Body of pancreas (tissue), 4 donors: ENCODE measurements around the gene C1RL. TPM values are rescaled to one million over a fixed set of nuclear protein-coding genes. Genes with fewer than 3 reads are reported as not detected.

ENCODE experiments used
- ATAC-seq: fragments of 150-250 bp; one replicate; pipeline ENCODE4 v1.9.1; 2016
- DNase-seq, 4 donors: peaks; one replicate each; pipeline ENCODE4 v3.0.0-alpha.2; 2019
- H3K27ac ChIP-seq, 4 donors: fragments of 200-600 bp; sonication (generic); 1 replicate in 3 of 4; 2 replicates in 1 of 4; pipeline versions ENCODE4 v1.5.1 to v1.6.1; 2016 to 2019; ENCODE audit warnings: mild to moderate bottlenecking in 1 of 4, mixed read lengths in 1 of 4, moderate library complexity in 1 of 4
- H3K27me3 ChIP-seq, 2 donors: fragments of 200-600 bp; sonication (generic); one replicate each; pipeline ENCODE4 v1.6.0; 2016; ENCODE audit warnings: mild to moderate bottlenecking in 1 of 2
- H3K36me3 ChIP-seq, 2 donors: fragments of 200-600 bp; sonication (generic); replicated peaks in 1 of 2; 2 replicates each; pipeline ENCODE4 v1.5.1; 2016; ENCODE audit warnings: low read depth in 2 of 2; ENCODE audit not compliant: insufficient read depth in 1 of 2
- H3K4me1 ChIP-seq: fragments of 200-600 bp; sonication (generic); one replicate; pipeline ENCODE4 v1.6.0; 2016
- H3K4me3 ChIP-seq, 2 donors: fragments of 200-600 bp; sonication (generic); 1 replicate in 1 of 2; 2 replicates in 1 of 2; pipeline ENCODE4 v1.5.1; 2016 to 2019
- H3K9me3 ChIP-seq, 3 donors: fragments of 200-600 bp; sonication (generic); 1 replicate in 2 of 3; 2 replicates in 1 of 3; pipeline ENCODE4 v1.5.1; 2016
- POLR2A ChIP-seq, 3 donors: fragments of 450-650 bp; IDR thresholded peaks; one replicate each; pipeline ENCODE4 v1.6.1; 2016; ENCODE audit warnings: antibody characterized with exemption in 3 of 3, mild to moderate bottlenecking in 2 of 3
- WGBS, 2 donors: methylation state at CpG; one replicate each; pipeline ENCODE4 v1.1.5; 2017; 5-methylcytosine and 5-hydroxymethylcytosine counted together
- intact Hi-C: fragments of 100-400 bp; cut with DNase I; formaldehyde crosslinking; loops from one replicate; pipeline ENCODE4 v1.15.1; 2023
- total RNA-seq, 2 donors: library from RNA; depleted of rRNA; stranded (reverse); fragments of >200 nt; gene quantifications; one replicate each; pipeline ENCODE4 v1.1.0, GENCODE V29; 2016
- TF ChIP-seq, protein P1 (sequence below), 7 experiments: fragments of 450-650 bp in 4 of 7; fragments of 200-600 bp in 3 of 7; sonication (generic) in 3 of 7; IDR thresholded peaks; one replicate each; pipeline ENCODE4 v1.5.1; 2016 to 2019; ENCODE audit warnings: antibody characterized with exemption in 7 of 7

C1RL gene
- total RNA-seq, 2 donors from 2014 or later, result 64.6 to 99.6 TPM

DNA sequence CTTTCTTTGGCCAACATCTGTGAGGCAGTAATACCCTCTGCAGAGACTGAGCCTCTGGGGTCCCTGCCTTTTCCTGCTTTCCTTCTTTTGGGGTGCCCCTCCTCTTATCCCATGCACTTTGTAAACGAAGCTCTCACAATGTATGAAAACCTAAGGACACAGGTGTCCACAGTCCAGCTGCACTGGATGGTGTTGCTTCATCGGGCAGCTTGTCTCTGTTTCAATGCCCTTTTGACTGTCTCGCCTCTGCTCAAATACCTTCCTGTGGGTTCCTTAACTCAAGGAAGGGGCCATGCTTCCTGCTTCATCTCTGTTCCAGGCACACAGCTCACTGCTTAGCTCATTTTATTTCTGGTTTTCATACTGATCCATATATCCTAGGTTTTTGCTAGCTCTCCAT lies 6.4 kb downstream of the C1RL start:
- Histone ChIP-seq H3K27ac (no peak overlapping the region), H3K27me3 (no peaks in the 10 kb centered on the region), H3K9me3 (no peaks in the 10 kb centered on the region), H3K36me3 (peaks cover 4 to 9% of the 10 kb centered on the region in 2 donors), H3K4me3 (no peak overlapping the region), H3K4me1 (peaks cover 23% of the 10 kb centered on the region)
- no peak for DNase-seq
- TF ChIP-seq, protein P1, sequence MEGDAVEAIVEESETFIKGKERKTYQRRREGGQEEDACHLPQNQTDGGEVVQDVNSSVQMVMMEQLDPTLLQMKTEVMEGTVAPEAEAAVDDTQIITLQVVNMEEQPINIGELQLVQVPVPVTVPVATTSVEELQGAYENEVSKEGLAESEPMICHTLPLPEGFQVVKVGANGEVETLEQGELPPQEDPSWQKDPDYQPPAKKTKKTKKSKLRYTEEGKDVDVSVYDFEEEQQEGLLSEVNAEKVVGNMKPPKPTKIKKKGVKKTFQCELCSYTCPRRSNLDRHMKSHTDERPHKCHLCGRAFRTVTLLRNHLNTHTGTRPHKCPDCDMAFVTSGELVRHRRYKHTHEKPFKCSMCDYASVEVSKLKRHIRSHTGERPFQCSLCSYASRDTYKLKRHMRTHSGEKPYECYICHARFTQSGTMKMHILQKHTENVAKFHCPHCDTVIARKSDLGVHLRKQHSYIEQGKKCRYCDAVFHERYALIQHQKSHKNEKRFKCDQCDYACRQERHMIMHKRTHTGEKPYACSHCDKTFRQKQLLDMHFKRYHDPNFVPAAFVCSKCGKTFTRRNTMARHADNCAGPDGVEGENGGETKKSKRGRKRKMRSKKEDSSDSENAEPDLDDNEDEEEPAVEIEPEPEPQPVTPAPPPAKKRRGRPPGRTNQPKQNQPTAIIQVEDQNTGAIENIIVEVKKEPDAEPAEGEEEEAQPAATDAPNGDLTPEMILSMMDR (IDR thresholded peaks at IDR 0.05), result no peak
- no peak for TF ChIP-seq POLR2A (IDR thresholded peaks at IDR 0.05)
- 79 to 81% methylated on average over 3 of the region's 3 CpGs for WGBS, 2 donors
- intact Hi-C loops, result no loop called here
- ATAC-seq, result no peak

DNA sequence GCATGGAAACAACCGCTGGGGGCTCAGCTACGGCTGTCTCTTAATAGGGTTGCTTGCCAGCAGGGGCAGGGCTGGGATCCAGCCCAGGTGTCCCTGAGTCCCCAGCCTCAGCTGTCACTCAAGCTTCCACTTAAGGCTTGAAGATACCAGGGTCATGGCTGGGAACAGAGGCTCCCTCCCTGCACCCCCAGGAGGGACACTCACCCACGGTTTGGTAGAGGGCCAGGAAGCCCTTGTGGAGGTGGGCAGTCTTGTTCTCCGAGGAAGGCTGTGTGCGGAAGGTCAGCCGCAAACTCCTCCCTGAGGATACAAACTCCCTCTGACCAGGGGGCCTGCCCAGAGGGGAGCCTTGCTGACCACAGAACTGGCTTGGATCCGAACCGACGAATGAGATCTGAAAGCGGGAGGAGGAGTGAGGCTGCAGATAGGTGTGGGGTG lies 7.3 kb downstream of the C1RL start:
- no peaks in the 10 kb centered on the region for H3K9me3 ChIP-seq
- ATAC-seq (peak; percentile 31), DNase-seq (peak in 1 of 4 donors; percentile 27)
- peaks cover 4 to 10% of the 10 kb centered on the region in 2 donors for H3K36me3 ChIP-seq
- no peaks in the 10 kb centered on the region for H3K27me3 ChIP-seq
- no peak overlapping the region for H3K27ac ChIP-seq
- TF ChIP-seq POLR2A (IDR thresholded peaks at IDR 0.05), result no peak
- TF ChIP-seq, protein P1 (IDR thresholded peaks at IDR 0.05), result no peak
- intact Hi-C loops, result no loop called here
- 74 to 76% methylated on average over 10 of the region's 10 CpGs for WGBS, 2 donors
- peaks cover 16% of the 10 kb centered on the region for H3K4me1 ChIP-seq
- H3K4me3 ChIP-seq, result no peak overlapping the region

GRCh38 chr12:7101047-7101693 lies 7.8 kb downstream of the C1RL start:
- H3K4me3 ChIP-seq, result no peak overlapping the region
- H3K27ac ChIP-seq, result no peak overlapping the region
- ATAC-seq (no peak), DNase-seq (no peak)
- peaks cover 4 to 10% of the 10 kb centered on the region in 2 donors for H3K36me3 ChIP-seq
- intact Hi-C loops, result no loop called here
- no peaks in the 10 kb centered on the region for H3K27me3 ChIP-seq
- TF ChIP-seq POLR2A (IDR thresholded peaks at IDR 0.05), result no peak
- TF ChIP-seq, protein P1 (IDR thresholded peaks at IDR 0.05), result no peak
- H3K9me3 ChIP-seq, result no peaks in the 10 kb centered on the region
- H3K4me1 ChIP-seq, result peaks cover 11% of the 10 kb centered on the region
- WGBS, 2 donors, result 84 to 85% methylated on average over 4 of the region's 4 CpGs

GRCh38 chr12:7100239-7100638 lies 8.8 kb downstream of the C1RL start:
- Histone ChIP-seq H3K9me3 (no peaks in the 10 kb centered on the region), H3K4me1 (peaks cover 11% of the 10 kb centered on the region), H3K36me3 (peaks cover 4 to 10% of the 10 kb centered on the region in 2 donors), H3K27ac (no peak overlapping the region), H3K4me3 (no peak overlapping the region), H3K27me3 (no peaks in the 10 kb centered on the region)
- no peak for TF ChIP-seq POLR2A (IDR thresholded peaks at IDR 0.05)
- TF ChIP-seq, protein P1 (IDR thresholded peaks at IDR 0.05), result no peak
- no peak for ATAC-seq
- no peak for DNase-seq
- intact Hi-C loops, result no loop called here
- 80 to 87% methylated on average over 4 of the region's 4 CpGs for WGBS, 2 donors
